ENCODE results near the gene PRKCZ. TPM values are rescaled to one million over a fixed set of nuclear protein-coding genes. Genes with fewer than 3 reads are reported as not detected.
A peak's percentile ranks its signal among the peaks of the same experiment; 100 is the strongest.

The PRKCZ gene
- total RNA-seq, 1 experiment from 2014 or later, result 0.83 TPM

DNA sequence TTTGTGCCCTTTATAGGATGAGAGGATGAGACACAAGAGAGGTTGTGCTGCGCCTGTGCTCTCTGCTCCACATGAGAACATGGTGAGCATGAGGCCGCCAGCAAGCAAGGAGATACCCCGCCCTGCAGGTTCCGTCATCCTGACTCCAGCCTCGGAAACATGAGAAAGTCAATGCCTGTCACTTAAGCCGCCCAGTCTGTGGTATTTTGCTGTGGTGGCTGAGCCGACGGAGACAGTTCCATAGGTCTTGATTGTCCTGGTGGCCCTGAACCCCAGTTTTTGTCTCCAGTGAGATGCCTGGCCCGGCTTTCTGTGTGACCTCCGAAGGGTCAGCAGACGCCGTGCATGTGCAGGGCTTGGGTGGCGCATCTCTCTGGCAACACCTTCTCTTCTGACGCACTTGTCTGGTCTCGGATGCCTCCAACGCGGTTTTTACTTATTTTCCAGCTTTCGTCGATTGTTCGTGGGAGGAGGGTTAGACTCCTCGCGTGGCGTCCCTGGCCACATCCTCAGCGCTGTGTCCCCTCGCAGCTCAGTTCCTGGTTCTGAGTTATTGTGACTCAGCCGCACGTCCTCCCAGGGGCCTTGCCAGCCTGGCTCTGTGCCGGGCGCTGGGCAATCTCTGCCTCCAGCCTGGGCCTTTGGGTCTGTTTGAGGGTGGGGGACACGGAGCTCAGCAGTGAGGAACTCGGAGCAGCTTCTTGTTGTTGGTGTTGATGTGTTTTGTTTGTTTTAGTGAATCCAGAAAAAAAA, 74.4 kb downstream of the PRKCZ start:
- H3K4me3 ChIP-seq, result no peak overlapping the region

DNA sequence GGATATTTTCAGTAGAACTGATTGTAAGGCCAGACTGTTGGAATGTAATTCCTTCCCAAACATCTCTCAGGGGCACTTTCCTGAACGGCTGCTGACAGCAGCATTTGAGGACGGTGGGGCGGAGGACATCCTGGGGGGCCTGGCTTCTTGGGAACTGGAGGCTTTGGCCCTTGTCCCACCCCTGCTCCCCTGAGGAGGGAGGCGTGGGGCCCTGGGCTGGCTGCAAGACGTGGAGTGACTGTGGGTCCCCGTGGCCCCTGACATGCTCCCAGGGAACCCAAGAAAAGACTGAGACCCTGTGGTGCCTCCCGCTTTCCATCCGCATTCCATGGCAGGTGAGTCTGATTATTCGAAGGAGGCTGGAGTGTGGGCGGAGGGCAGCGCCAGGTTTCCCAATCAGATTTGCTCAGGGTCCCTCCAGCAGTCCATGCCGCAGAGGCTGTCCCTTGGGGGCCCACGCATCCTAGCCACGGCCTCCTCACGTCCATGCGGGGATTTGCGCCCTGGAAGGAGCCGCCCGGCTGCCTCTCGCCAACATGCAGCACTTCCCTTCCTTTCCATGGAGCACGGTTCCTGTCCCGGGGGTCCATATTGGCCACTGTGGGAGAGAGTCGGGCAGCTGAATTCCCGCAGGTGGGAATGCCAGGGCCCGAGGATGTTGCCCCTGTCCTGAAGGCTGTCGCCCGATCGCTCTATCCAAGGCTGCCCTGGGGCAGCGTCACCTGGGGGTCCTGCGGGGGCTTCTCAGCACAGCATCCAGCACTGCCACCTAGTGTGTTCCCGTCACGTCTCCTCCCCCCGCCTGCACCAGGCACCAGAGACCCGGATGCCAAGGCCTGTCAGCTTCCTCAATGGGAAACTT, 75.4 kb downstream of the PRKCZ start:
- Histone ChIP-seq H3K4me3 (no peak overlapping the region), H3K9me3 (replicated peaks) (no peaks in the 10 kb centered on the region), H3K27ac (no peak overlapping the region), H3K4me1 (no peaks in the 10 kb centered on the region), H3K27me3 (peaks cover 17% of the 10 kb centered on the region; the same call in 1 of the 2 replicates), H3K36me3 (no peaks in the 10 kb centered on the region)
- DNase-seq, result no peak

More for the DNA sequence above, 74.4 kb downstream of the PRKCZ start:
- DNase-seq, result no peak
- Histone ChIP-seq H3K9me3 (replicated peaks) (no peaks in the 10 kb centered on the region), H3K4me1 (no peaks in the 10 kb centered on the region), H3K36me3 (no peaks in the 10 kb centered on the region), H3K27ac (no peak overlapping the region), H3K27me3 (peaks cover 17% of the 10 kb centered on the region; the same call in 1 of the 2 replicates)

DNA sequence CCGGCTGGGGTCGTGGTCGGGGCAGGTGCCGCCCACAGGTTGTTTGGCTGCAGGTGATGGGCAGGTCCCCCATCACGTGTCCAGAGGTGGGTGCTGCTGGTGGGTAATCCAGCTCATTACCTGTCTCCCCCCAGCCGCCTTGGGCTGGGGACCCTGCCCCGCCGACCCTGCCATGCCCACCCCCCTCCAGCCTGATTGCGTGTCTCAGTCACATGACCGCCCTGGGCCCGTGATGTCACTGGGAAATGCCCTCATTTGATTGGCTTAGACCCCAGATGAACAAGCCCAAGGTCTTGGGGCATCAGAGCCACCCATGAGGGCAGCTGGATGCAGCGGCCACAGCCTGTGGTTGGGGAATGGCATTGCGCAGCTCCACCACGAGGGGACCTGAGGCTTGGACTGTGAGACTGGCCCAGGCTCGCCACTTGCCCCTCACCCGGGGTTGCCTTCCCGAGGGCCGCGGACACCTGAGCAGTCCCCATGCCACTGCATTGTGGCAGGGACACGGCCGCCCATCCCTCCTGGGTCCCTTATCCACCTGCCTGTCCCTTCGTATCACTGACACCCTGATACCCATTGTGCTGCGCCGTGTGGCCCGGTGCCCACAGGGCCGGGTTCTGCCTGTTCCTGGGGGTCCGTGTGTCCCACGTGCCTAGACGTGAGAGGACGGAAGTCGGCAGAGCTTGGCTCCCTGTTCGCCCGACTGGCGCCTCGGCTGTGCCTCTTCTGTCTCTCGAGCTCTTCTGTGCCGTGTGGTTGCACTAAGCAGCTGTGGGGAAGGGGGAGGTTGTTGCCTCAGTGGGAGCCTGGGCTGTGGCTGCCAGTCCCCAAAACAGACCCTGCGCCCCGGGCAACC, 76.3 kb downstream of the PRKCZ start:
- DNase-seq, result no peak
- Histone ChIP-seq H3K9me3 (replicated peaks) (no peaks in the 10 kb centered on the region), H3K36me3 (no peaks in the 10 kb centered on the region), H3K27me3 (peaks cover 17% of the 10 kb centered on the region; the same call in 1 of the 2 replicates), H3K27ac (no peak overlapping the region), H3K4me3 (no peak overlapping the region), H3K4me1 (no peaks in the 10 kb centered on the region)

DNA sequence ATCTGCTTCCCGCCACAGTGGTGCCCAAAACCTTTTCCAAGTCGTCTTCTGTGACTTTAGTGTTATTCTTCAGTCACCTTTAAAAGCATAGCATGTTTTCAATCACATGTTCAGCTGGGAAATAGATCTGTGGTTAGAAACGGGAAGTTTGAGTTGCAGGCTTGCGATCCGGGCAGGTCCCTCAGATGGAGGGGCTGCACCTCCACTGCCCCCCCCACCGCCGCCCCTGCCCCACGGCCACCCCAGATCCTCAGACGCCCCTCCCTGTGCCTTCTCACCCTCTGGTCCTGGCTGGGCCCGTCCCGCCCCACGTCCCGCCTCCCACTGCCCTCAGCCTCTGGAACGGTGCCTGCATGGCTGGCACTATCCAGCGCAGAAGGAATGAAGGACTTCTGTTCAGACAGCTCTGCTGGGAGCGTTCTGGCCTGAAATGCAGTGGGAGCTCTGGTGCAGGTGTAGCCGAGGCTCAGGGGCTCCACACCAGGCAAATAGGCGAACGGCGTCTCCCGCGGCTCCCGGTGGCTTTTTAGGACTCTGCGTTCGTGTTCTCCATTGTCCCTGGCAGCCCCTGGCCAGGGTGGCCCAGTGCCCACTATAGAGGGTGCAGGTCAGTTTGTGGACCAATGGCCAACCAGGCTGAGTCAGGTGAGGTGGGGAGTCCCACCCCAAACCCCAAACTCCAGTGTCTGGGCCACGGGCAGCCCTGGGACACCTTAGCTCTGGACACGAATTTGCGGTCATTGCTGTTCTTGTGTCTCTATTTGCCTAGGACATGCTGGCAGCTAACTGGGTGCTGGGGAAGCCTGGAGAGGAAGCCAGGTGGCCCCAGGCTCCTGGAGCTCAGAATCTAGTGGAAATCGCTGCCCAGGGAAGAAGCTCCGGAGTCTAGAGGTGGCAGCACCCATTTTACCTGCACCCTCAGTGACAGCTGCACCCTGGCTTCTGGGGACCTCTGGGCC, 77.3 kb downstream of the PRKCZ start:
- H3K4me1 ChIP-seq, result peaks cover under 1% of the 10 kb centered on the region; the same call in 1 of the 2 replicates
- no peaks in the 10 kb centered on the region for H3K9me3 ChIP-seq (replicated peaks)
- DNase-seq, result no peak
- H3K27ac ChIP-seq, result no peak overlapping the region
- peaks cover 17% of the 10 kb centered on the region; the same call in 1 of the 2 replicates for H3K27me3 ChIP-seq
- H3K36me3 ChIP-seq, result no peaks in the 10 kb centered on the region
- H3K4me3 ChIP-seq, result no peak overlapping the region

DNA sequence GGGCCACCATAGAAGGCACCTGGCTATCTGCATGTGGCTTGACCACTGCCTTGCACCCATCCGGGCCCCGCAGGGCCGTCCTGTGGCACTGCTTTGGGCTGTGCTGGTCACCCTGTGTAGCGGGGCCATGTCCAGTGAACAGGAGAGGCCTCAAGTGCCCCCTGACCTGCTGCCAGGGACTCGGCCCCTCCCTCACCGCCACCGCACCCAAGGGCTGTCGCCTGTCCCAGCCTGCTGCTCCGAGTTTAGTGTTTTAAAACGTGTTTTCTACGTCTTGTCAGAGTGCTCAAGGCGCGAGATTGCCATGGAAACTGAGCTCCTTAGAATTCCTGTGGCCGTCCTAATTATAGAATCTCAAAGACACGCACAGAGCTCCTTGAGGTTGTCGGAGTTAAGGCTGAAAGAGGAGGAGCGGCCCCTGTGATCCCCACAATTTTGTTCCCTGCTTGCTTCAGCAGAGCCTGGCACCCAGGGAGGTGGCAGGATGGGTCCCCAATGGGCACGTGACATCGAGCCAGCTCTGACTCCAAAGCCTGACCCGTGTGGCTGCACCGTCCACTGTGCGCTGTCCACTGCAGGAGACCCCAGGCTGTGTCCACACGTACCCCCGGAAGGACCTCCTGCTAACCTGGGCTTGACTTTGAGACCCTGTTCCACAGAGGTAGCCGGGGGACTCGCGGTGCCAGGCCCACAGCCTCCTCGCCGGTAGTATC, 78.1 kb downstream of the PRKCZ start:
- peaks cover 17% of the 10 kb centered on the region; the same call in 1 of the 2 replicates for H3K27me3 ChIP-seq
- no peak overlapping the region for H3K27ac ChIP-seq
- H3K9me3 ChIP-seq (replicated peaks), result no peaks in the 10 kb centered on the region
- H3K4me1 ChIP-seq, result peaks cover 6% of the 10 kb centered on the region; the same call in 1 of the 2 replicates
- no peaks in the 10 kb centered on the region for H3K36me3 ChIP-seq
- H3K4me3 ChIP-seq, result no peak overlapping the region
- no peak for DNase-seq

DNA sequence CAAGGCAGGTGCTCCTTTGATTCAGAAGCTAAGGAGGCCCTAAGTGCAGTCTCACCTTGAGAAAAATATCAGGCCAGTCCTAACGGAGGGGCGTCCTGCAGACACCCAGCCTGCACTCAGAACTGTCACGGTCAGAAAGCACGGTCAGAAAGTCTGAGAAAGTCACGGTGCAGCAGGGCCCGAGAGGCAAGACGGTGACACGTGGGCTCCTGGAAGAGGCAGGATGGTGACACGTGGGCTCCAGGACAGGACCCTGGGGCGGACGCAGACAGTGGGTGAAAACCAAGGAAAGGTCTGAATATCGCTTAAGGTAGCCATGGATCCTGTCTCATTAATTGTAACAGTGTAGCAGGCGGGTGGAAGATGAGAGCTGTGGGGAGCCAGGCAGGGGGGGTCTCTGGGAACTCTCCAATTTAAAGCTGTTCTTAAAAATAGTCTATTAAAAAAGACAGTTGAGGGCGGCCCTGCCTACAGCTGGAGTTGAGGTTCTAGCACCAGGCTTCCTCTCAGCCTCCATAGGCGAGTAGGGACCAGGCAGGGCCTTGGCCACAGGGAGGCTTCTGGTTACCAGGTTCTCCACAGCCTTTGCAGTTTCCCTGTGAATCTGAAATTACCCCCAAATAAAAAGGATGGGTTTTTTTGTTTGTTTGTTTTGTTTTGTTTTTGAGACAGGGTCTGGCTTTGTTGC, 79.2 kb downstream of the PRKCZ start:
- DNase-seq, result no peak

DNA sequence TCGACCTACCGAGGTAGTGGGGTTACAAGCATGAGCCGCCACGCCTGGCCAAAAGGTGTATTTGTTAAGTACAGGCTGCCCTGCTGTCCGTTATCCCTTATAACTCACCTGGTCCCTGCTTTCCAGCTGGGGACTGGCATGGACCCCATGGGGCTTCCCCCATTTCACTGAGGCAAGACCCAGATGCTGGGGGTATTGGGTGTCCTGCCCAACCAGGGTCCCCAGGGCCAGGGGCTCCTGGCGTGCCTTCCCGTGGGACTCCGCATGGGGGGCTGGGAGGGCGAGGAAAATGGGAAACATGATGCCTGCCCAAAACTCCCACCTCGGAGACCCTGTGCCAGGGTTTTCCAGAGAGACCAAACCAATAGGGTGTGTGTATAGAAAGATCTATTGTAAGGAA, 79.9 kb downstream of the PRKCZ start:
- Histone ChIP-seq H3K36me3 (no peaks in the 10 kb centered on the region), H3K4me3 (no peak overlapping the region), H3K27me3 (peaks cover 23% of the 10 kb centered on the region; the same call in 1 of the 2 replicates), H3K27ac (no peak overlapping the region), H3K9me3 (replicated peaks) (no peaks in the 10 kb centered on the region), H3K4me1 (peaks cover 6% of the 10 kb centered on the region; the same call in 1 of the 2 replicates)
- DNase-seq, result no peak

More for the DNA sequence above, 79.2 kb downstream of the PRKCZ start:
- H3K4me1 ChIP-seq, result peaks cover 6% of the 10 kb centered on the region; the same call in 1 of the 2 replicates
- H3K27ac ChIP-seq, result no peak overlapping the region
- peaks cover 18% of the 10 kb centered on the region; the same call in 1 of the 2 replicates for H3K27me3 ChIP-seq
- H3K9me3 ChIP-seq (replicated peaks), result no peaks in the 10 kb centered on the region
- no peak overlapping the region for H3K4me3 ChIP-seq
- H3K36me3 ChIP-seq, result no peaks in the 10 kb centered on the region

DNA sequence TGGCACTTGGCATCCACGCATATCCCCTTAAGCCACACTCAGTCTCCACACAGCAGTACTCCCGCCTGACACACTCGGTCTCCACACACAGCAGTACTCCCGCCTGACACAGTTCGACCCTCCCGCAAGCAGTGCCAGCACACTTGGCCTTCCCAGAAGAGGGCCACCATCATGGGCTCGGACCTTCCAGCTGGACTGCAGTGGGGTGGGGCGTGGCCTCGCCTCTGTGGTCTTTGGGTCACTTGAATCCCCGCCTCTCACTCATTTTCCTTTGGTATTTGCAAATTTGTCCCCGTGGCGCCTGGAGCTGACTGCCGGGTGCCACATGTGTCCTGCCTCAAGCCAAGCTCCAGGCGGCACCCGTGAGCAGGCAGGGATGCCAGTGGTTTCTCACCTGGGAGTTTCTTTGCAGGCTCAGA, 80.7 kb downstream of the PRKCZ start:
- Histone ChIP-seq H3K4me3 (no peak overlapping the region), H3K27ac (no peak overlapping the region), H3K4me1 (peaks cover 6% of the 10 kb centered on the region; the same call in 1 of the 2 replicates), H3K27me3 (peaks cover 29% of the 10 kb centered on the region), H3K9me3 (replicated peaks) (no peaks in the 10 kb centered on the region), H3K36me3 (no peaks in the 10 kb centered on the region)
- DNase-seq, result no peak

DNA sequence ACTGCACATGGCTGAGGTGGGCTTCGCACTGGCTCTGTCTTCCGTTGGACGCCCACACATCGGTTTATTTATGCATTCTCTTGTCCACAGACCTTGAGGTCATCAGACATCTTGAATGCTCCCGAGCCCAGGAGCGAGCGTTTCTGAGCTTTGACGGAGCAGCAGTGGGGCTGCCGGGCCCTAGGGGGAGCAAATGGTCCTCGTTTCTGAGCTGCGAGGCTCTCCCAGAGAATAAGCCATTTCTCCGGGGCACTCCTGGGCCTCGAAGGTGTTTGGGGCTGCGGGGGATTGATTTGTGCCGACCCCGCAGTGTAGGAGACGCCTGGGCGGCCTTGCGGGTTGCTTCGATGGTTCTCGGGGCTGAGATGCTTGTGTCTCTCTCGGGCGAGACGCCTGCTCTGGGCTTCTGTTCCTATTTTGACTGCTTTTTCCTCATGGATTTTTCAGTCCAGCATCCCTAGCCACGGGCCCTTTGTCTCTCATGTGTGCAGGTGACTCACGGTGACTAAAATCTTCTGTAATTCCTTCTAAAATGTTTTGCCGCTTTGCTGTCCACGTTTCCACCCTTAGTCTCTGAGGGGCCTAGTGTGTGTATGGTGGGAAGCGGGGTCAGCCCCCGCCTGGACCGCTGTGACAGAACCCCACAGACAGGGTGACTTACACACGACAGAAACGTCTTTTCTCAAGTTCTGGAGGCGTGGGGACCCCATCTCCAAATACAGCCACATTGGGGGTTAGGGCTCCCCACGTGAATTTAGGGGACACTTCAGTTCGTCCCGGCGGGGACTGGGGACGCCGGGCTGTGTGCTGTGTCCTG, 82.2 kb downstream of the PRKCZ start:
- peak overlapping the region; percentile 45 for H3K4me3 ChIP-seq
- peak in 1 of 2 experiments; percentile 55 for DNase-seq
- peaks cover 29% of the 10 kb centered on the region for H3K27me3 ChIP-seq
- peaks cover 6% of the 10 kb centered on the region; the same call in 1 of the 2 replicates for H3K4me1 ChIP-seq
- H3K27ac ChIP-seq, result no peak overlapping the region
- no peaks in the 10 kb centered on the region for H3K9me3 ChIP-seq (replicated peaks)
- no peaks in the 10 kb centered on the region for H3K36me3 ChIP-seq

DNA sequence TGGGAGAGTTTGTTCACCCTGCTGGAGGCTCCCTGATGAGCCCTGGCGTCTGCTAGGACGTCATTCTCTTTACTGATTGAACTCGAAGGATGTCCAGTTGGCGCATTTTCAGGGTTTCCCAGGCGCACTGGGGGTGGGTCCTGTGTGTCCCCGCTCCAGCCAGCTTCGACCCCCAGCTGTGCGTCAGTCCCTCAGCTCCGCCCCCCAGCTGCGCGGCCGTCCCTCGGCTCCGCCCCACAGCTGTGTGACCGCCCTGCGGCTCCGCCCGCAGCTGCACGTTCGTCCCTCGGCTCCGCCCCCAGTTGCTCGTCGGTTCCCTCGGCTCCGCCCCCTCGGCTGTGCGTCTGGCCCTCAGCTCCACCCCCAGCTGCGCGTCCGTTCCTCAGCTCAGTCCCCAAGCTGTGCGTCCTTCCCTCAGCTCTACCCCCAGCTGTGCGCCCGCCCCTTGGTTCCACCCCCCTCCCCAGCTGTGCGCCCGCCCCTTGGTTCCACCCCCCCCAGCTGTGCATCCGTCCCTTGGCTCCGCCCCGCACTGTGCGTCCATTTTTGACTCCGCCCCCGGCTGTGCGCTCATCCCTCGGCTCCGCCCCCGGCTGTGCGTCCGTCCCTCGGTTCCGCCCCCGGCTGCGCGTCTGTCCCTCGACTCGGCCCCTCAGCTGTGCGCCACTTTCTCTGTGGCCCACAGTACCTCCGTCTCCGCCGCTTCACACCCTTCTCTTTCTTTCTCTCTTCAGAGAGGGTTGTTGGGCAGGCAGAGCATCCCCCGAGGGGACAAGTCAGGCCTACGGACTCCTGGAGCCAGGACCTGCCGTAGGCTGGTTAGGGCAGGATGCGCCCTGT, 83.0 kb downstream of the PRKCZ start:
- peaks cover 26% of the 10 kb centered on the region for H3K27me3 ChIP-seq
- H3K9me3 ChIP-seq (replicated peaks), result no peaks in the 10 kb centered on the region
- no peaks in the 10 kb centered on the region for H3K36me3 ChIP-seq
- peak; percentile 97 for DNase-seq
- peaks cover 6% of the 10 kb centered on the region; the same call in 1 of the 2 replicates for H3K4me1 ChIP-seq
- peak overlapping the region; percentile 45 for H3K4me3 ChIP-seq
- H3K27ac ChIP-seq, result no peak overlapping the region

DNA sequence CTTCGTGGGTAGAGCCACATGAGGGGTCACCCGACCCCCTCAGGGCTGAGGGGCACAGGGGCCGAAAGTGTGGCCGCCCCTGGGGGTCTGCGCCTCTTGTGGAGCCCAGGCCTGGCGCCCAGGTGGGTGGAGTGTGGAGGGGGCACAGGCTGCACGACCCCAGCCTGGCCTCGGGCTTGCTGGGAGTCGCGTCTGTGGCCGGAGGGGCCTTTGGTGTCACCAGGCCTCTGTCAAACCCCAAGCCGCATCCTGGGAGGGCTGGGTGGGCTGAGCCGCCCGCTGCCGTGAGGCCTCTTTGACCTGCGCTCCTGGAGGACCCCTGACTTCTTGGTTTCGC, 83.6 kb downstream of the PRKCZ start:
- H3K27ac ChIP-seq, result no peak overlapping the region
- DNase-seq, result no peak
- H3K4me1 ChIP-seq, result peaks cover 6% of the 10 kb centered on the region; the same call in 1 of the 2 replicates
- H3K27me3 ChIP-seq, result peaks cover 29% of the 10 kb centered on the region
- H3K9me3 ChIP-seq (replicated peaks), result no peaks in the 10 kb centered on the region
- H3K4me3 ChIP-seq, result peak overlapping the region; percentile 16
- H3K36me3 ChIP-seq, result no peaks in the 10 kb centered on the region
